ENCODE measurements around the gene CEBPG. TPM values are rescaled to one million over a fixed set of nuclear protein-coding genes. Genes with fewer than 3 reads are reported as not detected.

CEBPG gene
- total RNA-seq, 1 experiment from 2014 or later, result 51.1 TPM

DNA sequence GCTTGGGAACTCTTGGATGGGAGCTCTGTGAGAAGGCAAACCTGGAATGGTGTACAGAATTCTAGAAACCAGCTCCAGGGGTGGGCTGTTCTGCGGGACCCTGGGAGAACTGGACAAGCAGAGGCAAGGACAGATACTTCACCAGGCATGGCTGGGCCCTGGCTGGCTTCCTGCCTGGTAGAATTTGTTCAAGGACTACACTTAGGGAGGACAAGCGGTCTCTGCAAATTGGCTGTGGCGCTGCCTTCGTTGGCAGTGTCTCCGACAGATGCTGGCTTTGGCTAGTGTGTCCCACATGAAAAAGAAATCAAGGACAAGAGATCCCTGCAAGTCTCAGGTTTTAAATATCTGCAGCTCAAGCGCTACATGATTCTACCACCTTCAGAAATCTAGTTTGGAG is 12.4 kb downstream of the CEBPG start:
- TF ChIP-seq ZNF274 (IDR thresholded peaks at IDR 0.05; ENCODE audit: low read depth, low read length) (no peak), CEBPB (IDR thresholded peaks at IDR 0.05; ENCODE audit: low read depth) (no peak), TCF7L2 (IDR thresholded peaks at IDR 0.05; ENCODE audit: borderline replicate concordance, extremely low read depth, insufficient read depth, insufficient read length) (no peak), EZH2phosphoT487 (IDR thresholded peaks at IDR 0.05; ENCODE audit: borderline replicate concordance) (no peak), ZFX (IDR thresholded peaks at IDR 0.05) (no peak), EZH2 (IDR thresholded peaks at IDR 0.05) (no peak), RAD21 (IDR thresholded peaks at IDR 0.05; ENCODE audit: low read depth) (no peak), FOSL1 (IDR thresholded peaks at IDR 0.05; ENCODE audit: low read depth) (no peak), JUND (IDR thresholded peaks at IDR 0.05) (no peak), SIN3A (IDR thresholded peaks at IDR 0.05; ENCODE audit: low read depth) (no peak), MAX (IDR thresholded peaks at IDR 0.05) (no peak), SP1 (IDR thresholded peaks at IDR 0.05; ENCODE audit: low read depth) (no peak), POLR2AphosphoS5 (IDR thresholded peaks at IDR 0.05; ENCODE audit: low read depth, low read length) (no peak)
- peaks cover 39% of the 10 kb centered on the region for H3K79me2 ChIP-seq (ENCODE audit: insufficient read depth, low read length)
- H3K9ac ChIP-seq (ENCODE audit: low read length), result no peak overlapping the region
- H4K20me1 ChIP-seq (ENCODE audit: insufficient read depth), result no peaks in the 10 kb centered on the region
- H3K27ac ChIP-seq (ENCODE audit: low read depth, low read length), result no peak overlapping the region
- ChIA-PET POLR2A (interaction anchor here (1.2 kb wide), 1 partner anchor 10 kb away, joined by 3 read pairs; no protein-coding TSS in a partner anchor), RAD21 (ENCODE audit: low non-redundant PET in 1 of 2, low total read pairs in 2 of 2, uncharacterized antibody in 2 of 2, unreplicated experiment in 2 of 2) (no interaction called here), CTCF (no interaction called here)
- no peaks in the 10 kb centered on the region for H3K4me1 ChIP-seq (ENCODE audit: control insufficient read depth in 1 of 2, insufficient read depth in 2 of 2, low read length in 2 of 2)
- DNase-seq (ENCODE audit: low read depth, low spot score), result no peak
- ATAC-seq, result no peak
- H3K4me3 ChIP-seq (replicated peaks in 1 of 2; ENCODE audit: low read depth in 1 of 2, low read length in 2 of 2), result no peak overlapping the region
- no peaks in the 10 kb centered on the region for H3K9me3 ChIP-seq (ENCODE audit: control insufficient read depth in 1 of 2, insufficient read depth in 1 of 2, low read depth in 1 of 2, low read length in 2 of 2)
- no peak overlapping the region for H3K4me2 ChIP-seq (ENCODE audit: low read length)
- no peak overlapping the region for H2AFZ ChIP-seq (ENCODE audit: low read depth, low read length, poor library complexity, severe bottlenecking)
- intact Hi-C loops (cut with micrococcal nuclease), result no loop called here
- no peaks in the 10 kb centered on the region for H3K9me2 ChIP-seq (ENCODE audit: insufficient read depth)
- H3K36me3 ChIP-seq (ENCODE audit: control insufficient read depth in 1 of 2, insufficient read depth in 2 of 2, low read length in 2 of 2), result peaks cover 0 to 6% of the 10 kb centered on the region in 2 experiments; a peak in 2 of 4 replicates
- no TSS peak for BruUV-seq (replicated peaks)
- H3K27me3 ChIP-seq (ENCODE audit: insufficient read depth, low read length), result no peaks in the 10 kb centered on the region

DNA sequence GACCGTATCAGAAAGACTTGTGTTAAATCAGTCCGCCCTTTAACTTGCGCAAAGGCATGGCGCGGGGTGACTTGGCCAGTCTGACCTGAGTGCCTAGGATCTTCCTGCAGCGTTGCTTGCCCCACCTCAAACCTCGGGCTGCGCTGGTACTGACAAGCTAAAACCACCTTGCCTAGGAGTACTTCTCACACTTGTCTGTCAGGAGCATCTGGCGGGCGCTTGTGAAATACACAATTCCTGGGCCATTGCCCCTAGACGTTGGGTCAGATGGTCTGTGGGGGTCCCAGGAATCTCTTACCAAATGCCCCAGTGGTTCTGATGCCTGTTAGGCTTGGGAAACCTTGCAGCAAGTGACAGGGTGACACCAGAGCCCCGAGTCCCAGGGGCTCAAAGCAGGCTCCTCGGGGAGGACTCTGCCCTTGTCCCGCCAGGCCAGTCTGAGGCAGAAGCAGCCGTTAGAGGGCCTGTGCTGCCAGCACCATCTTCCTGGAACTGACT is 12.9 kb downstream of the CEBPG start:
- ChIA-PET POLR2A (interaction anchor here (1.2 kb wide), 1 partner anchor 10 kb away, joined by 3 read pairs; no protein-coding TSS in a partner anchor), CTCF (no interaction called here)
- no peak overlapping the region for H3K27ac ChIP-seq (ENCODE audit: low read depth, low read length)
- TF ChIP-seq JUND (IDR thresholded peaks at IDR 0.05) (no peak), MAX (IDR thresholded peaks at IDR 0.05) (no peak), ZNF274 (IDR thresholded peaks at IDR 0.05; ENCODE audit: low read depth, low read length) (no peak), FOSL1 (IDR thresholded peaks at IDR 0.05; ENCODE audit: low read depth) (no peak), POLR2AphosphoS5 (IDR thresholded peaks at IDR 0.05; ENCODE audit: low read depth, low read length) (no peak), CEBPB (IDR thresholded peaks at IDR 0.05; ENCODE audit: low read depth) (no peak), EZH2 (IDR thresholded peaks at IDR 0.05) (no peak), TCF7L2 (IDR thresholded peaks at IDR 0.05; ENCODE audit: borderline replicate concordance, extremely low read depth, insufficient read depth, insufficient read length) (no peak), EZH2phosphoT487 (IDR thresholded peaks at IDR 0.05; ENCODE audit: borderline replicate concordance) (no peak), YY1 (IDR thresholded peaks at IDR 0.05; ENCODE audit: extremely low read depth, insufficient replicate concordance, low read depth, low read length) (no peak), SP1 (IDR thresholded peaks at IDR 0.05; ENCODE audit: low read depth) (no peak), ELF1 (IDR thresholded peaks at IDR 0.05; ENCODE audit: borderline replicate concordance, low read depth) (no peak), EGR1 (IDR thresholded peaks at IDR 0.05; ENCODE audit: low read depth) (no peak)
- TF ChIP-seq, protein P1, sequence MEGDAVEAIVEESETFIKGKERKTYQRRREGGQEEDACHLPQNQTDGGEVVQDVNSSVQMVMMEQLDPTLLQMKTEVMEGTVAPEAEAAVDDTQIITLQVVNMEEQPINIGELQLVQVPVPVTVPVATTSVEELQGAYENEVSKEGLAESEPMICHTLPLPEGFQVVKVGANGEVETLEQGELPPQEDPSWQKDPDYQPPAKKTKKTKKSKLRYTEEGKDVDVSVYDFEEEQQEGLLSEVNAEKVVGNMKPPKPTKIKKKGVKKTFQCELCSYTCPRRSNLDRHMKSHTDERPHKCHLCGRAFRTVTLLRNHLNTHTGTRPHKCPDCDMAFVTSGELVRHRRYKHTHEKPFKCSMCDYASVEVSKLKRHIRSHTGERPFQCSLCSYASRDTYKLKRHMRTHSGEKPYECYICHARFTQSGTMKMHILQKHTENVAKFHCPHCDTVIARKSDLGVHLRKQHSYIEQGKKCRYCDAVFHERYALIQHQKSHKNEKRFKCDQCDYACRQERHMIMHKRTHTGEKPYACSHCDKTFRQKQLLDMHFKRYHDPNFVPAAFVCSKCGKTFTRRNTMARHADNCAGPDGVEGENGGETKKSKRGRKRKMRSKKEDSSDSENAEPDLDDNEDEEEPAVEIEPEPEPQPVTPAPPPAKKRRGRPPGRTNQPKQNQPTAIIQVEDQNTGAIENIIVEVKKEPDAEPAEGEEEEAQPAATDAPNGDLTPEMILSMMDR (IDR thresholded peaks at IDR 0.05 in 2 of 3, conservative IDR thresholded peaks at IDR 0.05 in 1 of 3; ENCODE audit: borderline replicate concordance in 1 of 3, insufficient read depth in 1 of 3, low read depth in 2 of 3, low read length in 2 of 3), result no peak

More for the DNA sequence above, 12.9 kb downstream of the CEBPG start:
- H3K4me2 ChIP-seq (ENCODE audit: low read length), result no peak overlapping the region
- H3K4me1 ChIP-seq (ENCODE audit: control insufficient read depth in 1 of 2, insufficient read depth in 2 of 2, low read length in 2 of 2), result no peaks in the 10 kb centered on the region
- no peaks in the 10 kb centered on the region for H3K9me2 ChIP-seq (ENCODE audit: insufficient read depth)
- H3K36me3 ChIP-seq (ENCODE audit: control insufficient read depth in 1 of 2, insufficient read depth in 2 of 2, low read length in 2 of 2), result peaks cover 0 to 2% of the 10 kb centered on the region in 2 experiments; a peak in 2 of 4 replicates
- RAD21 ChIA-PET (ENCODE audit: low non-redundant PET in 1 of 2, low total read pairs in 2 of 2, uncharacterized antibody in 2 of 2, unreplicated experiment in 2 of 2), result no interaction called here
- H3K9me3 ChIP-seq (ENCODE audit: control insufficient read depth in 1 of 2, insufficient read depth in 1 of 2, low read depth in 1 of 2, low read length in 2 of 2), result no peaks in the 10 kb centered on the region
- no peaks in the 10 kb centered on the region for H3K27me3 ChIP-seq (ENCODE audit: insufficient read depth, low read length)
- no peaks in the 10 kb centered on the region for H4K20me1 ChIP-seq (ENCODE audit: insufficient read depth)
- intact Hi-C loops (cut with micrococcal nuclease), result no loop called here
- H3K79me2 ChIP-seq (ENCODE audit: insufficient read depth, low read length), result peaks cover 34% of the 10 kb centered on the region
- H3K9ac ChIP-seq (ENCODE audit: low read length), result no peak overlapping the region
- no peak for ATAC-seq
- no TSS peak for BruUV-seq (replicated peaks)
- no peak for DNase-seq (ENCODE audit: low read depth, low spot score)
- H2AFZ ChIP-seq (ENCODE audit: low read depth, low read length, poor library complexity, severe bottlenecking), result no peak overlapping the region
- no peak overlapping the region for H3K4me3 ChIP-seq (replicated peaks in 1 of 2; ENCODE audit: low read depth in 1 of 2, low read length in 2 of 2)
